ENCODE results near the gene EYA2. TPM values are rescaled to one million over a fixed set of nuclear protein-coding genes. Genes with fewer than 3 reads are reported as not detected.

EYA2 gene
- polyA plus RNA-seq, 1 donor (not counting 4 experiments of a cell fraction or from before 2014, with no cell fraction given) = not detected

GRCh38 chr20:46998477-46999240 lies 104.0 kb downstream of the EYA2 start:
- no peak overlapping the region for H2AFZ ChIP-seq (ENCODE audit: control insufficient read depth, low read length)
- DNase-seq (ENCODE audit: low read depth, low spot score) (no peak), FAIRE-seq (no peak)
- H3K9me1 ChIP-seq (ENCODE audit: control insufficient read depth, extremely low read depth, insufficient read depth, low read length) = no peaks in the 10 kb centered on the region
- H3K27ac ChIP-seq (ENCODE audit: control insufficient read depth, insufficient read depth, low read length) = no peak overlapping the region
- no peaks in the 10 kb centered on the region for H3K4me1 ChIP-seq (ENCODE audit: control insufficient read depth, extremely low read depth, insufficient read depth, low read length)
- H3K9ac ChIP-seq (ENCODE audit: control insufficient read depth, extremely low read depth, insufficient read depth, low read length) = no peak overlapping the region
- H3K79me2 ChIP-seq (ENCODE audit: control insufficient read depth, insufficient read depth, low read length) = no peaks in the 10 kb centered on the region
- no peaks in the 10 kb centered on the region for H3K9me3 ChIP-seq (ENCODE audit: control insufficient read depth, low read depth, low read length)
- H3K4me2 ChIP-seq (ENCODE audit: control insufficient read depth, extremely low read depth, insufficient read depth, low read depth, low read length) = no peak overlapping the region
- H3K27me3 ChIP-seq (ENCODE audit: control insufficient read depth, extremely low read depth, insufficient read depth, low read length) = no peaks in the 10 kb centered on the region
- H4K20me1 ChIP-seq (ENCODE audit: control insufficient read depth, extremely low read depth, insufficient read depth, low read length) = no peaks in the 10 kb centered on the region
- H3K36me3 ChIP-seq (ENCODE audit: control insufficient read depth in 2 of 2, extremely low read depth in 1 of 2, insufficient read depth in 2 of 2, low read length in 2 of 2) = no peaks in the 10 kb centered on the region
- no peak overlapping the region for H3K4me3 ChIP-seq (ENCODE audit: control insufficient read depth in 2 of 3, extremely low read depth in 1 of 3, insufficient read depth in 2 of 3, low read depth in 1 of 3, low read length in 3 of 3)
- TF ChIP-seq EZH2 (IDR thresholded peaks at IDR 0.05; ENCODE audit: low read length) (no peak), CTCF (optimal IDR thresholded peaks at IDR 0.05 in 1 of 3, IDR thresholded peaks at IDR 0.05 in 1 of 3, conservative IDR thresholded peaks at IDR 0.05 in 1 of 3; ENCODE audit: extremely low read depth in 1 of 3, insufficient read depth in 2 of 3, low read length in 3 of 3) (no peak)
- dilution Hi-C loops (cut with MboI; ENCODE audit: extremely low pct_ligation_motif_present, low sequenced_read_pairs) = no loop called here

- dilution Hi-C loops (cut with MboI; ENCODE audit: extremely low pct_ligation_motif_present, low sequenced_read_pairs) = no loop called here
- Histone ChIP-seq H3K4me2 (ENCODE audit: control insufficient read depth, extremely low read depth, insufficient read depth, low read depth, low read length) (no peak overlapping the region), H3K4me3 (ENCODE audit: control insufficient read depth in 2 of 3, extremely low read depth in 1 of 3, insufficient read depth in 2 of 3, low read depth in 1 of 3, low read length in 3 of 3) (no peak overlapping the region), H3K9me3 (ENCODE audit: control insufficient read depth, low read depth, low read length) (no peaks in the 10 kb centered on the region), H2AFZ (ENCODE audit: control insufficient read depth, low read length) (no peak overlapping the region), H3K4me1 (ENCODE audit: control insufficient read depth, extremely low read depth, insufficient read depth, low read length) (no peaks in the 10 kb centered on the region), H3K9ac (ENCODE audit: control insufficient read depth, extremely low read depth, insufficient read depth, low read length) (no peak overlapping the region), H3K9me1 (ENCODE audit: control insufficient read depth, extremely low read depth, insufficient read depth, low read length) (no peaks in the 10 kb centered on the region), H3K27me3 (ENCODE audit: control insufficient read depth, extremely low read depth, insufficient read depth, low read length) (no peaks in the 10 kb centered on the region), H4K20me1 (ENCODE audit: control insufficient read depth, extremely low read depth, insufficient read depth, low read length) (no peaks in the 10 kb centered on the region), H3K79me2 (ENCODE audit: control insufficient read depth, insufficient read depth, low read length) (no peaks in the 10 kb centered on the region), H3K36me3 (ENCODE audit: control insufficient read depth in 2 of 2, extremely low read depth in 1 of 2, insufficient read depth in 2 of 2, low read length in 2 of 2) (no peaks in the 10 kb centered on the region), H3K27ac (ENCODE audit: control insufficient read depth, insufficient read depth, low read length) (no peak overlapping the region)
- no peak for DNase-seq (ENCODE audit: low read depth, low spot score)
- FAIRE-seq = no peak
- TF ChIP-seq CTCF (optimal IDR thresholded peaks at IDR 0.05 in 1 of 3, IDR thresholded peaks at IDR 0.05 in 1 of 3, conservative IDR thresholded peaks at IDR 0.05 in 1 of 3; ENCODE audit: extremely low read depth in 1 of 3, insufficient read depth in 2 of 3, low read length in 3 of 3) (no peak), EZH2 (IDR thresholded peaks at IDR 0.05; ENCODE audit: low read length) (no peak)
These were observed 105.3 kb downstream of the EYA2 start for GRCh38 chr20:46999801-47000465.
